GM23248 (cell line): Measurements from ENCODE around the gene BSG.

ENCODE experiments used
- EZH2 ChIP-seq: fragments of 200-600 bp; sonication (generic); IDR thresholded peaks from 2 replicates; pipeline ENCODE4 v1.6.1; 2018; ENCODE audit warnings: antibody characterized with exemption, mild to moderate bottlenecking; ENCODE audit not compliant: insufficient read depth, poor library complexity, severe bottlenecking
- EZH2phosphoT487 ChIP-seq: fragments of 200-600 bp; sonication (generic); IDR thresholded peaks from 2 replicates; pipeline ENCODE4 v1.6.1; 2018; ENCODE audit warnings: antibody characterized with exemption, moderate library complexity, mild to moderate bottlenecking, low read depth; ENCODE audit not compliant: insufficient read depth

DNA sequence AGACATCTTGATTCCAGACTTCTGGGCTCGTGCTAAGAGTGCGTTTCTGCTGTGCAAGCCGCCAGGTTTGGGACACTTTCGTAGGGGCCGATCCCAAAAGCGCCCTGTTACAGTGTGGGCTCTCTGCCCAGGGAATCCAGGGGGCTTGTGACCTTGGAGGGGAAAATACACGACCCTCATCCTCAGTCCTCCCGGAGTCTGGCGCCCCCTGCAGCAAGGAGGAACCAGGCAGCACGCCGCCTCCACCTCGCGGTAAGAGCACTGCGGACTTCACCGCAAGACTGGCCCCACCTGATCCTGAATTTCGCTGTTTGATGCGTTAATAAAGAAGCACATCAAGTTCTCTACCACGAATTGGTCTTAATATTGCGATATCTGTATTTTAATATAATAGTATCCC, 55.8 kb downstream of the BSG start:
- TF ChIP-seq EZH2 (no peak), EZH2phosphoT487 (no peak)
